ENCODE results near the gene ACYP1. TPM values are rescaled to one million over a fixed set of nuclear protein-coding genes. Genes with fewer than 3 reads are reported as not detected.
A peak's percentile ranks its signal among the peaks of the same experiment; 100 is the strongest.

The ACYP1 gene
- total RNA-seq, 1 donor: 18.3 TPM

DNA sequence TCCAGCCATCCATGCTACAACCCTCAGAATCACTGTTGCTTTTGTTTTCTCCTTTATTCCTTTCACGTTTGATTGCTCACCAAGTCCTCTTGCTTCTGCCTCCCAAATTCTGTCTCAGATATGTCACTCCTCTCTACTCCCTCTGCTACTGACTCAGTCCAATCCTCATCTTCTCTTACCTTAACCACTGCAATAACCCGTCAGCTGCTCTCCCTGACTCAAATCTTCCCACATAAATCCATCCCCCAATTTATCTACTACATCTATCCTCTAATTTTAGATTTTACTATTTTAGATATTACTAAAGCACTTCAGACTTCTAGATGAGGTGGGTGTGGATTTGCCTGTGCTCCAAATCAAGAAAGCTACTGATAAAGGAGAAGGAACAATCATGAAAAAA is 37.9 kb downstream of the ACYP1 start:
- TF ChIP-seq, protein P1, sequence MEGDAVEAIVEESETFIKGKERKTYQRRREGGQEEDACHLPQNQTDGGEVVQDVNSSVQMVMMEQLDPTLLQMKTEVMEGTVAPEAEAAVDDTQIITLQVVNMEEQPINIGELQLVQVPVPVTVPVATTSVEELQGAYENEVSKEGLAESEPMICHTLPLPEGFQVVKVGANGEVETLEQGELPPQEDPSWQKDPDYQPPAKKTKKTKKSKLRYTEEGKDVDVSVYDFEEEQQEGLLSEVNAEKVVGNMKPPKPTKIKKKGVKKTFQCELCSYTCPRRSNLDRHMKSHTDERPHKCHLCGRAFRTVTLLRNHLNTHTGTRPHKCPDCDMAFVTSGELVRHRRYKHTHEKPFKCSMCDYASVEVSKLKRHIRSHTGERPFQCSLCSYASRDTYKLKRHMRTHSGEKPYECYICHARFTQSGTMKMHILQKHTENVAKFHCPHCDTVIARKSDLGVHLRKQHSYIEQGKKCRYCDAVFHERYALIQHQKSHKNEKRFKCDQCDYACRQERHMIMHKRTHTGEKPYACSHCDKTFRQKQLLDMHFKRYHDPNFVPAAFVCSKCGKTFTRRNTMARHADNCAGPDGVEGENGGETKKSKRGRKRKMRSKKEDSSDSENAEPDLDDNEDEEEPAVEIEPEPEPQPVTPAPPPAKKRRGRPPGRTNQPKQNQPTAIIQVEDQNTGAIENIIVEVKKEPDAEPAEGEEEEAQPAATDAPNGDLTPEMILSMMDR (IDR thresholded peaks at IDR 0.05; ENCODE audit: insufficient read depth, low read length): no peak
- no peak overlapping the region for H3K4me3 ChIP-seq (ENCODE audit: low read depth, low read length)
- no peak for DNase-seq (ENCODE audit: low read depth)

DNA sequence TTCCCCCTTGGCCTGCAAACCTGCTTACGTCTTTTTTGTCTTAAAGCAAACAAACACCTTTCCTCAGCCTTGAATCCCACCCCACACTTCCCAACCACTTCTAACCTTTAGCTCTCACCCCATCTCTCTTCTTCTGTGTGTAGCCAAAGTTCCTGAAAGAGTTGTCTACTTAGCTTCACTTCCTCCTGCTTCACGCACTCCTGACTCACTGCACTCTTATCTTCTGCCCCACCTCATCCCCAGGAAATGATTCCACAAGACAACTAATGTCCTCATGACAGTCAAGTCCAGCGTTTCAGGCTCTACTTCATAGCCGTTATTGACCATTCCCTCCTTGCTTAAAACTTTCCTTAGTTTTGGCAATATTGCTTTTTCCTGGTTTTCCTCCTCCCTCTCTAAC is 38.7 kb downstream of the ACYP1 start:
- H3K4me3 ChIP-seq (ENCODE audit: low read depth, low read length): no peak overlapping the region
- TF ChIP-seq, protein P1 (IDR thresholded peaks at IDR 0.05; ENCODE audit: insufficient read depth, low read length): no peak
- DNase-seq (ENCODE audit: low read depth): peak; percentile 53

DNA sequence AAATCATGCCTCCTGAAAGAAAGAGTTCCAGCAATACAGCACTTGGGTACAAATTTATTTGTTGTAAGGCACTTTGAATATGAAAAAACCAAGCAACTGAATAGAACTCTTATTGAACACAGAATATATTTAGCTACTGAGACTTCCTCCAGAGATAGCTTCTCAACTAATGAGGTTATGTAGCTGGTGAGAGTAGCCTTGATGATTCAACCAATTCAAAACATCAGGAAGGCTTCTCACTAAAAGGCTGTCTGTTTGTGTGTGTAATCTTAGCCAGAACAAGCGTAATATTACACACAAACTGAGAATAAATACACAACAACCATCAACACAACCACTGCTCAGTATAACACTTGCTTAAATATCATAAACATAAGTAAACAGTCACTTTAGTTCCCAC is 40.7 kb downstream of the ACYP1 start:
- TF ChIP-seq, protein P1 (IDR thresholded peaks at IDR 0.05; ENCODE audit: insufficient read depth, low read length): no peak
- no peak for DNase-seq (ENCODE audit: low read depth)
- no peak overlapping the region for H3K4me3 ChIP-seq (ENCODE audit: low read depth, low read length)

DNA sequence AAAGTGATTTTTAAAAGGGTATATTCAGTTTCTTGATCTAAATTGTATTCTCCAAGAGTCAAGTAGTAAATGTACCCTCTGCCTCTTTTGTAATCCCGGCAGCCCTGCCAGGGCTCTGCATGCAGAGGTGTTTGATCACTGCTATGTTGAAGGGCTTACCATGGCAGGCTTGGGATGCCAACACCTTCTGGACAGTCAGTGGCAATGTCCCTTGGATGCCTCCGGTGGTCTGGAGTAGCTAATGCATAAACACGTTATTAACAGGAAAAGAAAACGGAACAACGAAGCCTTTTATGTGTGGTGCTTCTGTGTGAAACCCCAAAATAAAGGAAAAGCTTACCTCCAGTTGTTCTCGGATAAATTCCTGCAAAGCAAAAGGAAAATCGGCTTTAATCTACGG is 41.2 kb downstream of the ACYP1 start:
- TF ChIP-seq, protein P1 (IDR thresholded peaks at IDR 0.05; ENCODE audit: insufficient read depth, low read length): peak; percentile 33
- H3K4me3 ChIP-seq (ENCODE audit: low read depth, low read length): no peak overlapping the region

DNA sequence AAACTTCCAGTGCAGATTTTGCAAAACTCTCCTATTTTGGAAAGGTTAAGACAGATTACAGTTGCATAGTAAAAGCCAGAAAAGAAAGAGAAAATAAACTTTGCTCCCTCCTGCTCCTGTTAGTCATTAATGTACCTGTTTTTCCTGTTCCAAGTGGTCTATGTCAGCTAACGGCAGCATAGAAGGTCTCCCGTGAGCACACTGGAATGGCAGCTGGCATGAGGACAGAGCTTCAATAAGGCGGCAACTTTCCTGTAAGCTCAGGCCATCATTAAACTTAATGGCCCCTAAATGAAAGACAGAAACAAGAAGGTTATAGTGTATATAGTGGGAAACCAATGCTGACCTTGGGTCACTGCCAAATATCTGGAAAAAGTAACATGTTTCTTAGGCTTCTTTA is 45.1 kb downstream of the ACYP1 start:
- TF ChIP-seq, protein P1 (IDR thresholded peaks at IDR 0.05; ENCODE audit: insufficient read depth, low read length): no peak
- no peak overlapping the region for H3K4me3 ChIP-seq (ENCODE audit: low read depth, low read length)
- DNase-seq (ENCODE audit: low read depth): no peak

More for the DNA sequence above, 41.2 kb downstream of the ACYP1 start:
- DNase-seq (ENCODE audit: low read depth): no peak

DNA sequence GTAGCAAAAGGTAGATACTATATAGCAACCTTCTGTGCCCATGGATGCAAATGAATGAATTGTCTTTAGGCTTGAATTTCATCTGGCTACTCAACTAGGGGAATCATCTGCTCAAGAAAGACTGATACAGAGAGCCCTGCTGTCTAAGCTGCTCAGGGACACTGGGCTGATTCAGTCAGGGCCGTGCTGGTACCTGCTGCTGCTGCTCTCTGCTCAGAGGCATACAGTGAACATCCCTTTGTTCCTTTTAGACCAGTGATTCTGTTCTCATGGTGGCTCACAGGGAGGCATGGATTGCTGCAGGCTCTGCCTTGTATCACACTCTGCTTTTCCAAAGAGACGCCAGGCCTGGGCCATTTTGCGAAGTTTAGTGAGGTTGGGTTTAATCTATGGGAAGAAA is 47.0 kb downstream of the ACYP1 start:
- no peak for DNase-seq (ENCODE audit: low read depth)
- TF ChIP-seq, protein P1 (IDR thresholded peaks at IDR 0.05; ENCODE audit: insufficient read depth, low read length): no peak
- H3K4me3 ChIP-seq (ENCODE audit: low read depth, low read length): no peak overlapping the region

DNA sequence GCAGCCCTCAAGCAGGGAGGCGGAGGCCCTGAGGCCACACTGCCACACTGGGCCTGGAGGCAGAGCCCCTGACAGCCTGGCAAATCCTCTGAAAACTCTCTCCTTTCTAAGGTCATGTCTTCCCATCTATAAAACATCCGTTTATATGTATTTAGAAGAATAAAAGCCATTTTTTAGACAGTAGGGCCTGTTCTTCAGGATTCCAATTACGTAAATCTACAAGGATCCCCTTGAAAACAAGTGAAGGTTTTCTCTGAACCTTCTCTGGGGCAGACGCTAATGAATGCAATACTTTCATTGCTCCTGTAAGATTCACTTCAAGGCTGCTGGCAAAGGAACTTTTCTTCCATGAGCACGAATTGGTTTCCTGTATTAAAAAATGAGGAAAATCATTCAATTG is 48.3 kb downstream of the ACYP1 start:
- no peak overlapping the region for H3K4me3 ChIP-seq (ENCODE audit: low read depth, low read length)
- DNase-seq (ENCODE audit: low read depth): no peak
- TF ChIP-seq, protein P1 (IDR thresholded peaks at IDR 0.05; ENCODE audit: insufficient read depth, low read length): no peak

Data from fibroblast of the aortic adventitia (primary cell).